Gastrocnemius medialis (tissue), 4 donors: ENCODE measurements around the gene CHST13.

ENCODE experiments used
- CTCF ChIP-seq, 5 experiments: fragments of 450-650 bp in 3 of 5; fragments of 200-600 bp in 2 of 5; sonication (generic) in 2 of 5; IDR thresholded peaks in 4 of 5; conservative IDR thresholded peaks in 1 of 5; 1 replicate in 4 of 5; 2 replicates in 1 of 5; pipeline ENCODE4 v1.5.1; 2016 to 2019; ENCODE audit warnings: antibody characterized with exemption in 5 of 5, mild to moderate bottlenecking in 3 of 5, moderate library complexity in 3 of 5
- POLR2A ChIP-seq, 2 donors: fragments of 450-650 bp; IDR thresholded peaks; one replicate each; pipeline ENCODE4 v1.6.1; 2017; ENCODE audit warnings: antibody characterized with exemption in 2 of 2, mild to moderate bottlenecking in 2 of 2, moderate library complexity in 2 of 2

GRCh38 chr3:126530171-126531050 is 6.5 kb downstream of the CHST13 start:
- TF ChIP-seq CTCF (IDR thresholded peaks at IDR 0.05 in 4 of 5, conservative IDR thresholded peaks at IDR 0.05 in 1 of 5) (no peak), POLR2A (IDR thresholded peaks at IDR 0.05) (no peak)
